COR-L47 (cell line): ENCODE data around the gene CPM.

Experiments
- DNase-seq: peaks from one replicate; lab custom pipeline; 2025; lab: John Stamatoyannopoulos, UW

Gene CPM

GRCh38 chr12:68932961-68933893 is at the start of gene CPM:
Gene CPM, minus strand, starts transcription at chr12:68933171. Its CDS starts 334 bp downstream, at chr12:68932837.
- DNase-seq: no peak

DNA sequence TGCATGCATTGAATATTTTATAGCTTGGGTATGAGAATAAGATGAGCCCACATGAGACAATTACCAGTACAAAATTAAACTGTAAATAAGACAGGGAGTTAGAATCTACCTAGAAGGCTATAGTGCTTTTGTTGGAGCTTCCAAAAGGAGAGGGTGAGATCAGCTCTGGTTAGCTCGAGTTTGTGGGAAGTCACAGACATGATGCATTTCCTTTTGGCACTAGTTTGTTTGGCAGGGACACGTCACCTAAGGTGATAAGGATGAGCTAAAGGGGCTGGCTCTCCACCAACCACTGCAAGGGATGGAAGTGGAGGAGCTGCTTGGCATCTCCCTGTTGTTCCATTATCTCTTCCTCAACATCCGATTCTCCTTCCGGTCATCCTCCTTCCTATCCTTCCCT is 48.5 kb upstream of the CPM start:
- no peak for DNase-seq

- no peak for DNase-seq
Observed at GRCh38 chr12:68980476-68981212, 47.7 kb upstream of the CPM start.

DNA sequence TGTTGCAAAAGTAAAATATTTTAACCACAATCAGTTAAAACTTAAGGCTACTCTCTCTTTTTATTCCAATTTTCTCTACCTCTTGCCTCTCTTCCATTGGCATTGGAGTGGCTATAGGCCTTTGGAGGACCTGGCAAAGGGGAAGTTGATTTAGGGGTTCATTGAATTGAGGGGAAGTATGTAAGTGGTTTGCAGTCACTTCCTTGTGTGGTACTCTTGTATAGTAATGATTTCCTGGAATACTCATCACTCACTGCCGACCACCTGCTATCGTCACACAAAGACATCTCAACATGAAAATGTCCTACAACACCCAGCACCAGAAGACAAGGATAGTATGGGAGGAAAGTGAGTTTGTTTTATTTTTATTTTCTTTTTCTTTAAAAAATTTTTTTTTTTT is 45.7 kb upstream of the CPM start:
- DNase-seq: no peak

GRCh38 chr12:68977909-68978610 is 45.1 kb upstream of the CPM start:
- no peak for DNase-seq

DNA sequence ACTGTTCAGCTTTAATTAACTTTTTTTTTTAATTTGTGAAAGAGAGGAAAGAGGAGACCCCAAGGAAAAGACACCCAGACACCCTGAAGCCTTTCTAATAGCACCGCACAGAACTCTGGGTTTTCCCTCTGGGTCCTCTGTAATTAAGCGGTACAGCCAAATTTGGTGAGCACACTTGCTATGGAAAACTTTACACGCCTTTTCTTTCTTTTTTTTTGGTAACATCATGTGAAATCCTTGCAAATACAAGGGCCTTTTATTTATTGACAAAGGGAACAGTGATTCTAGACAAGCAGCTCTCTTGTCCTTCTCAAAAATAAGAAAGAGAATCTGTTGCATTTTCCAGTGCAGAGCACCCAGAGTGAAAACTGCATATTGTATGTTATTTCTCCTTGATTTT is 44.4 kb upstream of the CPM start:
- no peak for DNase-seq

DNA sequence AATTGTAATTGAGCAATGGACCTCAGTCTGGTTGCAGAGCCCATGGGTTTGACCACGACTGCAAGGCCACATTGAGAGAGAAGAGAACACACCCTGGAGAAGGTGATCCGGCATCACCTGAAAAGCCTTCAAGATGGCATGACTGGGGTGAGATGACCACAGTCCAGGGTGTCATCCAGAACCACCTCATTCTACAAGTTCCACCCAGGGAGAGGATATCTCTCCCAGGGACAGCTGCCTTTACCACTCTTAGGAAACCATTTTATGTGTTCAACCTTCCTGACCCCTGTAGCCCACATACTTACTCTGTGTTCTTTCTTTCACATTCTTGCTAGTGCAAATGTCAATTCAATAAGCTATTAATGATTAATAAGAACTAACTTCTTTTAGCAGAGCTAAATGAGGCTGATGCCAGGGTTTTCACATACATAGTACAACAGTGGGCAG is 43.4 kb upstream of the CPM start:
- no peak for DNase-seq

DNA sequence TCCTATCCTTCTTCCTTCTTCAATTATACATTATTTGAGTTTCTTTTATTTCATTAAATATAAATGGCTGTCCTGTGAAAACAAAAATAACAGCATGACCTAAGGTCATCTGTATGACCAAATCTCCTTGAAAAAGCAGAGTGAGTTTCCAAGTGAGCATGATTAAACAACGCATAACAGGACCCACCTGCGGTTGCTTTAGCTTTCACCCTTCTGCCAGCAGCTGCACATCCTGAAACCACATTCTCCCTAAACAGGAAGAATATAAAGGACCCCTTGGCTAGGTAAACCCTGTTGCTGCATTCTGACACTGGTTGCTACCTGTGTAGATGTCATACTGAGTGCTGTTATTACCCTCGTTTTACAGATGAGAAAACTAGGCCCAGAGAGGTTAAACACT is 42.8 kb upstream of the CPM start:
- DNase-seq: no peak

DNA sequence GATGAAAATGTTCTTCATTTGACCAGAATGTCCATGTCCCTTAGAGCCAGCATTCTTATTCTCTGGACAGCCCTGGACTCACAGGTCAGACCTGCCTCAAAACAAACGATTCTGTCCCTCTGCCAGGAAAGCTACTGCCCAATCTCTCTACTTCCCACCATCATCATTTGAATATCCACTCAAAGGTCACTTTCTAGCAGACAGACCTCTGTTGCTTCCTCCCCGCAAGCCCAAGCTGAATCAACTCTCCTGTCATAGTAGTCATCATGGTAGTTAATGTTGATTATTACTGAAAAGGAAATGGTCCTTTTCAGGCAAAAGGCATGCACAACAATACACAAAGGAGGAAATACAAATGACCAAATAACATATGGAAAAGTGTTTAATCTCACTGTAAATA is 39.6 kb upstream of the CPM start:
- DNase-seq: no peak

DNA sequence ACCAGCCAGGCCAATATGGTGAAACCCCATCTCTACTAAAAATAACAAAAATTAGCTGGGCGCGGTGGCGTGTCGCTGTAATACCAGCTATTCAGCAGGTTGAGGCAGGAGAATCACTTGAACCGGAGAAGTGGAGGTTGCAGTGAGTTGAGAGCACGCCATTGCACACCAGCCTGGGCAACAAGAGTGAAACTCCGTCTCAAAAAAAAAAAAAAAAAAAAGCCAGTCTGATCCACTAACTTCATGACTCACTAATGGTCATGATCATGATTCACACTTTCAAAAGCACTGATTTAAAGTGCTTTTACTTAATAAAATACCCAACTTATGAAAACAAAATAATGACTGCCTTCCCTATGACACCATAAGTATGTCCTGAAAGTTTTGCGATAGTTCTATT is 38.4 kb upstream of the CPM start:
- no peak for DNase-seq

- DNase-seq: no peak
Observed at GRCh38 chr12:68970951-68971350, 38.0 kb upstream of the CPM start.

- DNase-seq: no peak
Observed at GRCh38 chr12:68970306-68970705, 37.3 kb upstream of the CPM start.

DNA sequence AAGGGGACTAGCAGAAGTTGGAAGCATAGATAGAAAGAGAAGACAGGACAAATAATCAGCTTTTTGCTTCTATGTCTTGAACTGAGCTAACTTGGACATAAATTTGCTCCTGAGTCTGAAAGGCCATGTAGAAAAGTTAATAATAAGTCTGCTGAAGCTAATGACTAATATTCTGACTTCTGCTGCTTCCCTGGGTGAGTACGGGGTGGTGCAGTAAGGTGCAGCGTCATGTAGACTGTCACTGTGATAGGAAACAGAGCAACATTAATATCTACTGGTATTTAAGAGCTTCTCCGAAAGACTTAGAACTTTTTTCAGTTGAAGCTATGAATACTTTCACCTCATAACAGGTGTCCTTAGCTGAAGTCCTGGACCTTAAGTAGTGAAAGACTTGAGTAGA is 34.1 kb upstream of the CPM start:
- DNase-seq: no peak

GRCh38 chr12:68963856-68964745 is 31.1 kb upstream of the CPM start:
- DNase-seq: no peak

GRCh38 chr12:68962877-68963855 is 30.2 kb upstream of the CPM start:
- no peak for DNase-seq

DNA sequence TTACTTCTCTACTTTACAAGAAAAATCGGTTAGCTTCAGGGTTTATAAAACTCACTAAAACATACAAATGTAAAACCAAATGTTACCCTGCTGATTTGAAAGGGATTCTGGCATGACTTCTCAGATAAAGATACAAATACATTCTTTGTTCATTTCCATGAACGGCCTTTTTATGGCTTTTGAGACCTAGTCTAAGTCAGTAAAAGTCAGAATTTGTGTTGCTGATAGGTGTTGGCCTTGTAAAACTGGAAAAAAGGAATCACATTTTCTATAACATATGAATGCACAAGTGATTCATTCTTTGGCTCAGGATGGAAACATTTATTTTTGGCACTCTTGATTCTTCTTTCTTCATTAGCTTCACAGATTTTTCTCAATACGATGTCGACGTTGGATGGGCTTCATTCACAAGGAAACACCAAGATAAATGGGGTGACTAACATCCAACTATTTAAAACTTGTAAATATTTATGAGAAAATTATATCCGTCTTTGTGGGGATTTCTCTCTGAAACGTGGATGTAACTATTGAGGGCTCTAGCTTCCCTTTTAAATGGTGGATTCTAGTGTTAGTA is 27.0 kb upstream of the CPM start:
- no peak for DNase-seq

GRCh38 chr12:68959143-68959858 is 26.3 kb upstream of the CPM start:
- DNase-seq: no peak

DNA sequence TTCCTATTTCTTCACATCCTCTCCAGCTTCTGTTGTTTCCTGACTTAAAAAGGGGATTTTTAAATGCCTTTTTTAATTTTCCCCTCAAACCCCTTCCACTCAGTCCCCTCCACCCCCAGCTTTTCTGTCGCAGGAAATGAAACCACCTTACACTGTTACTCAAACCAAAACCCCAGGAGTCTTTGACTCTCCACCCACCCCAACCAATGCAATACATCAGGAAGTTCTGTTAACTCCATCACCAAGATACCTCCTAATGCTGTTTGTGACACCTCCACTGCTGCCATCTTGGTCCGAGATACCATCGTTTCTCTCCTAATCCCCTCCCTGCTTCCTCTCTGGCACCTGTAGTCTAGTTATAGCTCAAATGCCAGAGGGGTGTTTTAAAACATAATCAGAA is 25.4 kb upstream of the CPM start:
- no peak for DNase-seq

- no peak for DNase-seq
Observed at GRCh38 chr12:68957273-68957672, 24.3 kb upstream of the CPM start.
